ENCODE results near the gene TLDC2.

DNA sequence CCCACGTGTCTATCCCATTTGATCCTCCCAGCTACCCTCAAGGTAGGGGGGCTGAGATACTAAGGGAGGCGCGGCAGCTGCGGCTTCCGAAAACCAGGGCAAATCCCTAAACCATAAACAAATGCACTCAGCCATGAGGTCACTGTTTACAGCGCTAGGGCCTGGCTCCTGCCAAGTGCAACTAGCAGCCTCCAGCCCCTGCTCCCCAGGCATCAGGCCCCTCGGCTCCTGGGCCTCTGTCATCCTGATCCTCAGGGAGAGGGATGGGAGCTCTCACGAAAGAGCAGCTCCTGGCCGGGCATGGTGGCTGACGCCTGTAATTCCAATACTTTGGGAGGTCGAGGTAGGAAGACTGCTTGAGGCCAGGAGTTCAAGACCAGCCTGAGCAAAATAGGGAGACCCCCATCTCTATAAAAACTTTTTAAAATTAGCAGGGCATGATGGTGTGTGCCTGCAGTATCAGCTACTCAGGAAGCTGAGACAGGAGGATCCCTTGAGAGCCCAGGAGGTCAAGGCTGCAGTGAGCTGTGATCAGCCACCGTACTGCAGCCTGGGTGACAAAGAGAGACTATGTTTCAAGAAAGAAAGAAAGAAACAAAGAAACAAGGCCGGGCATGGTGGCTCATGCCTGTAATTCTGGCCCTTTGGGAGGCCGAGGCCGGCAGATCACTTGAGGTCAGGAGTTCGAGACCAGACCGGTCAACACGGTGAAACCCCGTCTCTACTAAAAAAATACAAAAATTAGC is 42.5 kb upstream of the TLDC2 start:
- TF ChIP-seq CTCF (IDR thresholded peaks at IDR 0.05) (no peak), POLR2A (IDR thresholded peaks at IDR 0.05) (no peak)

Measured in Peyer's patch (tissue), 4 donors.